Sigmoid colon (tissue), 7 donors: ENCODE measurements around the gene CEP170B. TPM values are rescaled to one million over a fixed set of nuclear protein-coding genes. Genes with fewer than 3 reads are reported as not detected.

ENCODE experiments used
- DNase-seq: peaks from one replicate; pipeline ENCODE4 v3.0.0-alpha.2; 2019
- H3K27ac ChIP-seq, 4 donors: fragments of 200-600 bp; sonication (generic); one replicate each; pipeline ENCODE4 v1.5.1; 2016 to 2019; ENCODE audit warnings: mild to moderate bottlenecking in 1 of 4
- H3K27me3 ChIP-seq, 3 donors: fragments of 200-600 bp; sonication (generic); one replicate each; pipeline ENCODE4 v1.5.1; 2019; ENCODE audit warnings: mild to moderate bottlenecking in 1 of 3
- H3K36me3 ChIP-seq, 4 donors: fragments of 200-600 bp; sonication (generic); one replicate each; pipeline ENCODE4 v1.5.1; 2016 to 2019
- H3K4me1 ChIP-seq, 4 donors: fragments of 200-600 bp; sonication (generic); one replicate each; pipeline ENCODE4 v1.5.1; 2017 to 2019
- H3K4me3 ChIP-seq, 4 donors: fragments of 200-600 bp; sonication (generic); one replicate each; pipeline ENCODE4 v1.5.1; 2017 to 2019; ENCODE audit warnings: mild to moderate bottlenecking in 2 of 4, moderate library complexity in 1 of 4
- H3K9me3 ChIP-seq, 4 donors: fragments of 200-600 bp in 3 of 4; sonication (generic) in 3 of 4; one replicate each; pipeline versions ENCODE4 v1.5.1 to v1.6.1; 2013 to 2019
- CTCF ChIP-seq, 4 experiments: fragments of 450-650 bp in 3 of 4; fragments of 200-600 bp in 1 of 4; IDR thresholded peaks; one replicate each; pipeline ENCODE4 v1.5.1; 2016 to 2019; ENCODE audit warnings: antibody characterized with exemption in 4 of 4, mild to moderate bottlenecking in 3 of 4, moderate library complexity in 2 of 4
- EP300 ChIP-seq, 4 donors: sonication (generic); formaldehyde crosslinking; IDR thresholded peaks; one replicate each; pipeline ENCODE4 v1.6.1; 2017; ENCODE audit warnings: antibody characterized with exemption in 4 of 4
- POLR2A ChIP-seq, 2 donors: fragments of 450-650 bp; IDR thresholded peaks; one replicate each; pipeline ENCODE4 v1.6.1; 2016; ENCODE audit warnings: antibody characterized with exemption in 2 of 2, mild to moderate bottlenecking in 2 of 2, moderate library complexity in 2 of 2
- POLR2AphosphoS5 ChIP-seq, 4 donors: sonication (generic); formaldehyde crosslinking; IDR thresholded peaks; one replicate each; pipeline ENCODE4 v1.6.1; 2017; ENCODE audit warnings: antibody characterized with exemption in 4 of 4
- WGBS, 2 donors: extraction: QIAGEN DNeasy Blood & Tissue Kit; methylation state at CpG; one replicate each; pipeline ENCODE4 v1.1.7; 2013; 5-methylcytosine and 5-hydroxymethylcytosine counted together
- intact Hi-C: fragments of 100-400 bp; cut with DNase I; formaldehyde crosslinking; loops from one replicate; pipeline ENCODE4 v1.15.1; 2023
- polyA plus RNA-seq, 3 donors: library from polyadenylated mRNA; stranded (reverse); fragments of 200-250 nt; gene quantifications; one replicate each; pipeline ENCODE4 v1.2.3, GENCODE V29; 2013
- total RNA-seq, 4 donors: library from RNA; depleted of rRNA; stranded (reverse); fragments of >200 nt; gene quantifications; one replicate each; pipeline ENCODE4 v1.1.0, GENCODE V29; 2016
- donor health status: healthy with polysubstance abuse.
- donor health status: Bipolar disorder and iron deficiency.
- donor health status: healthy.

Gene CEP170B
- total and polyA plus RNA-seq, 7 donors: 5.4 to 60.0 (median 14.9) TPM

GRCh38 chr14:104867371-104868059 is 2.4 kb downstream of the CEP170B start:
- Histone ChIP-seq H3K4me3 (no peak overlapping the region), H3K27ac (no peak overlapping the region), H3K4me1 (peaks cover 0 to 41% (median 27%) of the 10 kb centered on the region in 4 donors), H3K9me3 (no peaks in the 10 kb centered on the region), H3K27me3 (peaks cover 0 to 9% (median 0%) of the 10 kb centered on the region in 3 donors), H3K36me3 (peaks cover 0 to 9% (median 2%) of the 10 kb centered on the region in 4 donors)
- 89 to 92% methylated on average over 6 of the region's 6 CpGs for WGBS, 2 donors
- peak; percentile 62 for DNase-seq
- TF ChIP-seq EP300 (IDR thresholded peaks at IDR 0.05): no peak
- no peak for TF ChIP-seq CTCF (IDR thresholded peaks at IDR 0.05)
- TF ChIP-seq POLR2A (IDR thresholded peaks at IDR 0.05): no peak
- TF ChIP-seq POLR2AphosphoS5 (IDR thresholded peaks at IDR 0.05): no peak
- intact Hi-C loops: loop anchor here (5.0 kb wide), 1 partner anchor 100 kb away; no protein-coding TSS in a partner anchor

GRCh38 chr14:104868060-104868740 is 3.1 kb downstream of the CEP170B start:
- Histone ChIP-seq H3K36me3 (peaks cover 0 to 9% (median 2%) of the 10 kb centered on the region in 4 donors), H3K4me1 (peaks cover 0 to 45% (median 29%) of the 10 kb centered on the region in 4 donors), H3K27me3 (peaks cover 0 to 9% (median 0%) of the 10 kb centered on the region in 3 donors), H3K4me3 (no peak overlapping the region), H3K27ac (no peak overlapping the region), H3K9me3 (no peaks in the 10 kb centered on the region)
- peak; percentile 59 for DNase-seq
- TF ChIP-seq EP300 (IDR thresholded peaks at IDR 0.05) (no peak), POLR2AphosphoS5 (IDR thresholded peaks at IDR 0.05) (no peak), POLR2A (IDR thresholded peaks at IDR 0.05) (no peak), CTCF (IDR thresholded peaks at IDR 0.05) (no peak)
- 89 to 92% methylated on average over 23 of the region's 23 CpGs for WGBS, 2 donors
- intact Hi-C loops: loop anchor here (5.0 kb wide), 1 partner anchor 101 kb away; no protein-coding TSS in a partner anchor

GRCh38 chr14:104868811-104869572 is 3.9 kb downstream of the CEP170B start:
- Histone ChIP-seq H3K4me3 (no peak overlapping the region), H3K4me1 (peaks cover 0 to 45% (median 29%) of the 10 kb centered on the region in 4 donors), H3K27me3 (peaks cover 0 to 9% (median 0%) of the 10 kb centered on the region in 3 donors), H3K27ac (no peak overlapping the region), H3K36me3 (peaks cover 0 to 9% (median 2%) of the 10 kb centered on the region in 4 donors), H3K9me3 (no peaks in the 10 kb centered on the region)
- 91 to 92% methylated on average over 22 of the region's 22 CpGs for WGBS, 2 donors
- TF ChIP-seq POLR2A (IDR thresholded peaks at IDR 0.05): no peak
- TF ChIP-seq CTCF (IDR thresholded peaks at IDR 0.05): no peak
- no peak for TF ChIP-seq POLR2AphosphoS5 (IDR thresholded peaks at IDR 0.05)
- no peak for TF ChIP-seq EP300 (IDR thresholded peaks at IDR 0.05)
- DNase-seq: peak; percentile 57
- intact Hi-C loops: loop anchor here (5.0 kb wide), 1 partner anchor 102 kb away; no protein-coding TSS in a partner anchor

GRCh38 chr14:104869669-104870367 is 4.8 kb downstream of the CEP170B start:
- intact Hi-C loops: loop anchor here (5.0 kb wide), 1 partner anchor 103 kb away; no protein-coding TSS in a partner anchor
- no peak for DNase-seq
- no peaks in the 10 kb centered on the region for H3K9me3 ChIP-seq
- peaks cover 0 to 37% (median 20%) of the 10 kb centered on the region in 4 donors for H3K4me1 ChIP-seq
- H3K27me3 ChIP-seq: peaks cover 0 to 1% (median 0%) of the 10 kb centered on the region in 3 donors
- H3K27ac ChIP-seq: no peak overlapping the region
- TF ChIP-seq EP300 (IDR thresholded peaks at IDR 0.05) (no peak), POLR2A (IDR thresholded peaks at IDR 0.05) (no peak), CTCF (IDR thresholded peaks at IDR 0.05) (no peak), POLR2AphosphoS5 (IDR thresholded peaks at IDR 0.05) (no peak)
- H3K36me3 ChIP-seq: peaks cover 0 to 9% (median 2%) of the 10 kb centered on the region in 4 donors
- 93 to 96% methylated on average over 18 of the region's 18 CpGs for WGBS, 2 donors
- H3K4me3 ChIP-seq: no peak overlapping the region
